Hematopoietic multipotent progenitor cell treated with erythropoietin and hydrocortisone succinate and interleukin-3 and kit ligand, for 8 days (in vitro differentiated cells): ENCODE data around the gene STON1.
A peak's percentile ranks its signal among the peaks of the same experiment; 100 is the strongest.
"Not testable (repeated sequence)": the region's sequence is repeated elsewhere in the genome, so short reads cannot be mapped to it uniquely, and the experiment has no call there.

Experiments used
- DNase-seq: peaks from one replicate; pipeline ENCODE4 v3.0.0-alpha.2; 2015

Gene STON1

DNA sequence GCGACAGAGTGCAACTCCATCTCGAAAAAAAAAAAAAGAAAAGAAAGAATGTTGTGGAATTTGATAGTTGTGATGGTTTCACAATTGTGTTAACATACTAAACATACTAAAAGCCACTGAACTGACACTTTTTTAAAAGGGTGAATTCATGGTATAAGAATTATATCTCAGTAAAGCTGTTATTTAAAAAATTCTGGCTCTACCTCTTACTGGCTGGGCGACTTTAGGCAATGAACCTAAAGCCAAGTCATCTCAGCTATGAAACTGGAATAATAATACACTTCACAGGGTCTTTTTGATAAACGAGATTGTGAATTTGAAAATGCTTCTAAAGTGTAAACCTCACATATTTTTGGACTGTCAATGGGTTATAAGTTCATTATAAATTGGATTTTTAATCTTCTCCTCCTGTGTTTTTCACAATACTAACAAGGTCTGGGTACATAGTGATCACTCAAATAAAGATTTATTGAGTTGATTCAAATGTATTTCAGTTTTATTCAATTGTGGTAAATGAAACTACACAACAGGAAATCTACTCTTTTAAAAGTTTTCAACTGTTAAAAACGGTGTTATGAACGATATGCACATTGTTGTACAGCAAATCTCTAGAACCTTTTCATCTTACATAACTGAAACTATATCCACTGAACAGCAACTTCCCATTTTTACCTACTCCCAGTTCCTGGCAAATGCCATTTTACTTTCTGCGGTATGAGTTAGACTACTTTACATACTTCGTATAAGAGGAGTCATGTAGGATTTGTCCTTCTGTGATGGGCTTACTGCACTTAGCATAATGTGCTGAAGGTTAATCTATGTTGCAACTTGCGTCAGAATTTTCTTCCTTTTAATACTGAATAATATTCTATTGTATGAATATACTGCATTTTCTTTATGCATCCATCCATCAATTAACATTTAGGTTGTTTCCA lies 44.7 kb downstream of the STON1 start:
- no peak for DNase-seq

DNA sequence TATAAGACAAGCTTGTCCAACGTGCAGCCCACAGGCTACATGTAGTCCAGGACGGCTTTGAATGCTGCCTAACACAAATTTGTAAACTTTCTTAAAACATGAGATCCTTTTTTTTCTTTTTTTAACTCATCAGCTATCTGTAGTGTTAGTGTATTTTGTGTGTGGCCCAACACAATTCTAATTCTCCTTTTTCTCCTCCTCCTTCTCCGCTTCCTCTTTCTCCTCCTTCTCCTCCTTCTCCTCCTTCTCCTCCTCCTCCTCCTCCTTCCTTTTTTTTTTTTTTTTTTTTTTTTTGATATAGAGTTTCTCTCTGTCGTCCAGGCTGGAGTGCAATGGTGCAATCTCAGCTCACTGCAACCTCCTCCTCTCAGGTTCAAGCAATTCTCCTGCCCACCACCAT lies 48.4 kb downstream of the STON1 start:
- DNase-seq, result no peak

DNA sequence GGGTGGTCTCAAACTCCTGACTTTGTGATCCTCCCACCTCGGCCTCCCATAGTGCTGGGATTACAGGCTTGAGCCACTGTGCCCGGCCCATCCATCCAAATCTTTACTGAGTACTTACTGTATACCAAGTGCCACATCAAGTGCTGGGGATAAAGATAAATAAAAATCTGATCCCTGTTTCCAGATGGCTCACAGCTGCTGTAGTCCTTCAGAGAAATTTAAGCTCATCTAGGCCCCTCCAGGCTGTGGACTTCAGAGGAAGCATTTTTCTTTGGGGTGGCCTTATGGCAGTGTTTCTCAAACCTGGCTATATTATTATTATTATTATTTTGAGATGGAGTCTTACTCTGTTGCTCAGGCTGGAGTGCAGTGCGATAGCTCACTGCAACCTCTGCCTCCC lies 54.0 kb downstream of the STON1 start:
- no peak for DNase-seq

DNA sequence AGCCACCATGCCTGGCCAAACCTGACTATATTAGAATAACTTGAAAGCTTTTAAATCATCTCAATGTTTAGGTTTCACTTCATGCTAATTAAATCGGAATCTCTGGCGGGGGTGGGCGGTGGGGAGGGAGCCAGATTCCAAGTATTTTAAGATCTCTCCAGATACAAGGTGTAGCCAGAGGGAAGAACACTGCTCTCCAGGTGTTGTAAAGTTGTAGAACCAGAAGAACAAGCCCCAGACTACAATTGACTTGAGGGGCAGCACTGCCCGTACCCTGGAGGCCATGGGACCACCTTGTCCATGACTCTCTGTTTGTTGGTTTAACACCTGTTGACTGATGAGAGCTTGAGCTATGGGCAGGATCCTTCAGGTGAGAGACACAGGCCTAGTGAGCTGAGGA lies 54.6 kb downstream of the STON1 start:
- DNase-seq, result no peak

- no peak for DNase-seq
Observed at GRCh38 chr2:48586433-48586832, 56.5 kb downstream of the STON1 start.

DNA sequence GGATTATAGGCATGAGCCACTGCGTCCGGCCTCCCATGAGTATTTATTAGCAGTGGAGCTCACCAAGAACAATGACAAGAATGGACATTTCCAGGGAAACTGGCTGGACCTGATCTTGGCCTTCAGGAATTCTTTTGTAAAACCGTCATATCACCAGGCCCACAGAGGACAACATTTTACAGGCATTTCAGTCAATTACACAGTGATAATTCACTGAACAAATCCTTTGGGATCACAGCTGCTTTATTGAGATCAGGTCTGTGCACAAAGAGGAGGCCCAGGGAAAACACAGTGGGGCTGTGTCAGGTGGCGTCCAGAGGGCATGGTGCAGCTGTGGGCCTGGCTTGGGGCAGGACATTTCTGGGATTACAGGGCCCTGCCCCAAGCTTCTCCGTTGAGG lies 57.6 kb downstream of the STON1 start:
- DNase-seq, result no peak

DNA sequence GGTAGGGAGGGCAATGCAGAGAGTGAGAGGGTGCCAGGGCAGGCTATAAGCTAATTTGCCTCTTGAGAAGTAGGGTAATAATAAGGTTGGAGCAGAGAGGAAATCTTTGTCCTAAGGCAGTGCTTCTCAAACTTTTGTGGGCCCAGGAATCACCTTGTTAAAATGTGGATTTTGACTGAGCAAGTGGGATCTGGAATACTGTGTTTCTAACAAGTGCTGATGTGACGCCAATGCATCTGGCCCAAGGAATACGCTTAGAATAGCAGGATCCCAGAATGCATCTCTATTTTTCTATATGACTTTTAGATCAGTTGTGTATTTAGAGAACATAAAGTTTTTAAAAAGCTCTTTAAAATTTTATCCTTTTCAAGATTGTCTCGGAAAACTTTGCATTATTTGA lies 58.0 kb downstream of the STON1 start:
- no peak for DNase-seq

- DNase-seq, result no peak
Observed at GRCh38 chr2:48588745-48589144, 58.8 kb downstream of the STON1 start.

DNA sequence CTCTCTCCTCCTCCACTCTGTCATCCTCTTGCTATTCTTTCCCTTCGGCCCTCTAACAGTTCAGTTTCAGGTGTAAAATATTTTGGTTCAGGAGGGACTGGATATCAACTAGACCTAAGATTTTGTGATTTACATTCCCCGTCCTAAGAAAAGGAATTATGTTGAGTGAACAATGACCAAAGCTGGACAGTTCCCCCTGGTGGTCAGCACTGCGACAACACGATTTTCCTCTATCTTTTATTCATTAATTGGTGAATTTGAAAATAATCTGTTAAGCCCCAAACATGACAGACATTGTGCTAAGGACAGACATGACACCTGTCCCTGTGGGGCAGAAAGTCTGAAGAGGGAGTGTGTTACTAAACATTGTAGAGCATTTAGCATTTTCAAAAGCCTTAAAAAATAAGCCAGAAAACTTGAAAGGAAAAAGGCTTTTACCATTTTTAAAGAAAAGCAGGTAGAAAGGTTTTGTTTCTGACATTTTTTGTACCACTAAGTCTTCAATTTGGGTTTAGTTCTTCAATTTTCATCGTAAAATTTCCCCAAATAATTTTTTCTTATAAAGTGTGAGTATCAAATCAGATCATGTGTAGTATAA lies 59.3 kb downstream of the STON1 start:
- DNase-seq, result peak; percentile 56

DNA sequence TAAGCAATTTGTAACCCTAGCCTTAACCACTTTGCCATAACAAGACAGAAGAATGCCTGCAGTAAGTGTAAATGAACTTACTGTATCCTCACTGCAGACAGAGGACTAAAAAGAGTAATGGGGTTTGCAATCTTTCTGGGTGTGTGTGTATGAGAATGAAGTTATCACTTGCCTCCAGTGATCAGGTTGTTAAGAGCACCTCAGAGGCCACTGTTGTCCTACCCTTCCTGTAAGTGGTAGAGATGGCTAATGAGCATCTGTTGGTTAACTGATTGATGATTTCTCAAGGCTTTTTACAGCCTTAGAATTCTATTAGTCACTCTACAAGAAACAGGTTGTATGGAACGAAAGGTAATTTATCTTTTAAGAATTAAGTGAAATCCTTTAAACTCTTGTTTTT lies 60.1 kb downstream of the STON1 start:
- no peak for DNase-seq

- no peak for DNase-seq
Observed at GRCh38 chr2:48592067-48592466, 62.1 kb downstream of the STON1 start.

DNA sequence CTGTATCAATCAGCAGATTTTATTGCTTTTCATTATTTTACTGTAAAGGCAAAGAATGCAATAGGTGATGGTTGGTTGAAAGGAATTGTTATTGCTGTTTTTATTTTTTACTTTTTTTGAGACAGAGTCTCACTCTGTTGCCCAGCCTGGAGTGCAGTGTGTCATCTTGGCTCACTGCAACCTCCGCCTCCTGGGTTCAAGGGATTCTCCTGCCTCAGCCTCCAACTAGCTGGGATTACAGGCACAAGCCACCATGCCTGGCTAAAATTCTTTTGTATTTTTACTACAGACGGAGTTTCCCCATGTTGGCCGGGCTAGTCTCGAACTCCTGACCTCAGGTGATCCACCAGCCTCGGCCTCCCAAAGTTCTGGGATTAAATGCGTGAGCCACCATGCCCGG lies 66.8 kb downstream of the STON1 start:
- DNase-seq, result not testable (repeated sequence)

- no peak for DNase-seq
Observed at GRCh38 chr2:48597492-48597891, 67.5 kb downstream of the STON1 start.

DNA sequence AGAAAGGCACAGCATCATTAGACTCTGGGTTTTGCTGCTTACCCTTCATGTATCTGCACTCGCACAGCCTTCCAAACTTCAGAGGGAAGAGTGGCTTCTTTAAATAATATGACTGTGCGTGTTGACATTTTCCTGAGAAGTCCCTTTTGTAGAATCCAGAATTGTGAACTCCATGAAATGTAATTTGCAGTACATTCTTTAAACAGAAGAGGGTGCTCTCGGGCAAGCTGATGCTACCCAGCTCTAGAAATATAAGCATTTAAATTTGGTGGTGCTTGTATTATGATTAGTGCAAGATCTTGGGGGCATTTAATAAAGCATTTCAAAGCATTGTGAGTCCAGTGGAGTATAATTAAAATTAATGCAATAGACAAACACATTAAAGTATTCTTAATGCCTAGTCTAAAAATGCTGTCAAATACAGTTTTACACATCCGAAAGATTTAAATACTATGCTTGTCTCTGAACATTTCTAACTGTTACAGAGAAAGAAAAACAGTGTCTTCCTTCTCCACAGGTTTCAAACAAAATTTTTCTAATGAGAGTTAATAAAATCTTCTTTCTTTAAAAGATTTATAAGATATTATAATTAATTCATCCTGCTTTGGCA lies 70.4 kb downstream of the STON1 start:
- DNase-seq, result peak; percentile 76

- DNase-seq, result no peak
Observed at GRCh38 chr2:48600917-48601316, 71.0 kb downstream of the STON1 start.

GRCh38 chr2:48601349-48601748 lies 71.4 kb downstream of the STON1 start:
- DNase-seq, result peak; percentile 72

- DNase-seq, result peak; percentile 95
Observed at GRCh38 chr2:48605482-48606175, 75.7 kb downstream of the STON1 start.

DNA sequence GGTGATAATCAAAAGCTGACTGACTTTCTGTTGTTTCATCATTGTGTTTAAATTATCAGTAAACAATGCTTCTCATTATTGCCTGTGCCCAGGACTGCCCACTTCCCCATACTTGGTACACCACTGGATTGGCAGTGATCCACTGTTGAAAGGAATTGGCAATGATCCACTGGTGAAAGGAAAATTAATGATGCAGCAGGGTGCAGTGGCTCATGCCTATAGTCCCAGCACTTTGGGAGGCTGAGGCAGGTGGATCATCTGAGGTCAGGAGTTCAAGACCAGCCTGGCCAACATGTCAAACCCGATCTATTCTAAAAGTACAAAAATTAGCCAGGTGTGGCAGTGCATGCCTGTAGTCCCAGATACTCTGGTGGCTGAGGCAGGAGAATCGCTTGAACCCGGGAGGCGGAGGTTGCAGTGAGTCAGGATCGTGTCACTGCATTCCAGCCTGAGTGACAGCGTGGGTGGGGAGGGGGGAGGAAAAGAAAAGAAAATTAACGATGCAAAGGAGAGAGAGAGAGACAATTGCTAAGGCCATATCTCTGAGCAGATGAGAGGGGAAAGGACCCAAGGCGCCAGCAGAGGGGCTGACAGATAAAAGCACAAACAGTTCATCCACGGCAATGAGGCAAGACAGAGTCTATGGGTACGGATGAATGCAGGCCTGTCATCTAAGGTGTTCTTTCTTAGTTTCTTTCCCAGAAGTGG lies 77.5 kb downstream of the STON1 start:
- DNase-seq, result peak; percentile 69

- DNase-seq, result no peak
Observed at GRCh38 chr2:48613211-48613610, 83.3 kb downstream of the STON1 start.

DNA sequence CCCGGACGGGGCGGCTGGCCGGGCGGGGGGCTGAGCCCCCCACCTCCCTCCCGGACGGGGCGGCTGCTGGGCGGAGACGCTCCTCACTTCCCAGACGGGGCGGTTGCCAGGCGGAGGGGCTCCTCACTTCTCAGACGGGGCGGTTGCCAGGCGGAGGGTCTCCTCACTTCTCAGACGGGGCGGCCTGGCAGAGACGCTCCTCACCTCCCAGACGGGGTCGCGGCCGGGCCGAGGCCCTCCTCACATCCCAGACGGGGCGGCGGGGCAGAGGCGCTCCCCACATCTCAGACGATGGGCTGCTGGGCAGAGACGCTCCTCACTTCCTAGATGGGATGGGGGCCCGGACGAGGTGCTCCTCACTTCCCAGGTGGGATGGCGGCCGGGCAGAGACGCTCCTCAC lies 84.6 kb downstream of the STON1 start:
- not testable (repeated sequence) for DNase-seq

GRCh38 chr2:48617618-48618017 lies 87.7 kb downstream of the STON1 start, which contains the start of gene GTF2A1L:
TSS of gene GTF2A1L (plus strand) at chr2:48617856. CDS start at chr2:48617875, 19 bp downstream.
- DNase-seq, result no peak

DNA sequence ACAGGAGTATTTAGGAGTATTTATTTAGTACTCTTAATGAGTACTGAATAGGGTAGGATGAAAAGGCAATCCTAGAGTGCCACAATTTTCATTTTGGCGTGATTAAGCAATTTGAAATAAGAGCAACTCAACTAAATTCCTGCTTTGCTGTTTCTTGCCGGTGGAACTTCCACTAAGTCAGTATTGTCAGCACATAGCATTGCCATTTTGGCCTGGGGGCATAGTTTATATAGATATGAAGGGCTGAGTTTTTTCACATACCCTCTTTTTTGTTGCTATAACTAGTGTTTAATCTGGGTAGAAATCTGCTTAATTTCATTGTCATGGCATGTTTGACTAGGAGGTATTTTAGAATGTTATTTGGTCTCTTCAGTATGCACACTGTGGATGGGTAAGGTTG lies 89.6 kb downstream of the STON1 start:
- no peak for DNase-seq

- no peak for DNase-seq
Observed at GRCh38 chr2:48620604-48621003, 90.7 kb downstream of the STON1 start.
